Jurkat, Clone E6-1 (cell line): Measurements from ENCODE around the gene ENTR1.

Experiments used
- DNase-seq: peaks from one replicate; pipeline ENCODE4 v3.0.0-alpha.2; 2011; ENCODE audit warnings: low read depth, low spot score
- H3K4me3 ChIP-seq: 2 replicates; pipeline ENCODE4 v1.5.1; 2011; ENCODE audit warnings: mild to moderate bottlenecking, low read length, control low read depth, moderate library complexity

Gene ENTR1

GRCh38 chr9:136368190-136368589 lies 42.2 kb downstream of the ENTR1 start:
- no peak for DNase-seq
- no peak overlapping the region for H3K4me3 ChIP-seq

DNA sequence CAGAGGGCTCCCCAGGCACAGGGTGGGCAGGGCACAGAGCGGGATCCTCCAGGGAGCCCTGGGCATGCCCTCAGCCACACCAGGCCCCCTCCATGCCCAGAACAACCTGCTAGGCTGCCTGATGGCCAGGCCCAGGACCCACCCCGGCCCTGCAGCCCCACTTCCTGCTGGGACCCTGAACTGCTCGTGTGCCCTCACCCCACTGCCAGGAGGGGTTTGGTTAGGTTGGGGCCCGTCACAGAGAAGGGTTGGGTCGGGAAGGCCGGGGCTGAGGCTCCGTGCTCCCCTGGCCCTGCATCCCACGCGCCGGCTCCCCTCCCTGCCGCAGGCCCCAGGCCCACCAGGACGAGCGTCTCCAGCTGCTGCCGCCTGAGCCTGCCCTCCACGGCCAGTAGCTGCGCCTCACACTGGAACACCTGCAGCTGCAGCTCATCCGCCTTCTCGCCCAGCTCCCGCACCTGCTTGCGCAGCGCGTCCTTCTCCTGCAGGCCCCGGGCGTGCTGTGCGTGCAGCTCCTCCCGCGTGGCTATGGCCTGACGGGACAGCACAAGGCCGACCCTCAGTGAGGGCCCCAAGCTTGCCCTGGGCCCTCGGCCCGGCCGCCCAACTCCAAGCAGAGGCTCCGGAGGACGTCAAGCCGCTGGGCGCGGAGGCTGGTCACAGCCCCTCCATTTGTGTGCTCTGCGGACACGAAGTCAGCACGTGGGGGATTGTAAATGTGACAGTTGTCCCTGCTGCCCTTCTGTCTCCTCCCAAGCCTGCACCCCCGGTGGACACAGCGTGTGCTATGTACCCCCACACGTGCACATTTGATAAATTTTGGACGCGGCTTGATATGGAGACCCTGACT lies 42.9 kb downstream of the ENTR1 start:
- DNase-seq, result no peak
- H3K4me3 ChIP-seq, result no peak overlapping the region

DNA sequence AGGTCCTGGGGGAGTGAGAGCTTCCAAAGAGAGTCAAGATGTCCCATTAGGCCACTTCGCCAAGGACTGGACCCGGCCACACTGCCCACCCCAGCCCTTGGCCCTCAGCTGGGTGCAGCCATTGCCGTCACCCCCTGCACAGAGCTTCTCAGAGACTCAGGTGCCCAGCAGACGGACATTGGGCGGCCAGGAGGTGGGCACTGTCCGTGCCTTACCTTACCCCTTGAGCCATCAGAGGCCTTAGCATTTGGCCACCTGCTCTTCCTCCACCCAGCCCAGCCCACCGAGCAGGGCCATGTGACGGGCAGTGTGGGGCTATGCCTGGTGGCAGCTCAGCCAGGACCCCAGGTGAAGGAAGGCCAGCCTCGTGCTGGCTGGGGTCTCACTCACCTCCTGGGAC lies 43.6 kb downstream of the ENTR1 start:
- no peak for DNase-seq

DNA sequence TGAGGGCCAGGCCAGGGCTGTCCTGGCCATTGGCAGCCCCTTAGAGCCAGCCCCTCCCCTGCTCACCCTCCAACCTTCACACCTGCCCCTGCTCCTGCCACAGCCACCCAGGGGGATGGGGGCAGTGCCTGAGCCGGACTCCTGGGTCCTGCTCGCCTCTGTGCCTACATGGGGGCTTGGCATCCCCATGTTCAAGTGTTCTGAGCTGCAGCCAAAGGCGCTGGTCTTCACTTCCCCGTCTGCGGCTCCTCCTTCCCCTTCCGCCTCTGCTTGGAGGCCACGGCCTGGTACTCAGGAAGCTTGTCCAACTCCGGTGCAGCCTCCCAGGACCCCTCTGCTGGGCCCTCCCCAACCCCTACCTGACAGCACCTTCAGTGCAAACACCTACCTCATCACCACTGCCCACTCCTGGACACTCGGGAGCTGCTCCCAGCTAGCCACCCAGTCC lies 44.6 kb downstream of the ENTR1 start:
- H3K4me3 ChIP-seq, result no peak overlapping the region
- no peak for DNase-seq

More for the DNA sequence above, 43.6 kb downstream of the ENTR1 start:
- H3K4me3 ChIP-seq, result no peak overlapping the region

- DNase-seq, result no peak
- H3K4me3 ChIP-seq, result no peak overlapping the region
These were observed 45.3 kb downstream of the ENTR1 start for GRCh38 chr9:136364942-136365774.

DNA sequence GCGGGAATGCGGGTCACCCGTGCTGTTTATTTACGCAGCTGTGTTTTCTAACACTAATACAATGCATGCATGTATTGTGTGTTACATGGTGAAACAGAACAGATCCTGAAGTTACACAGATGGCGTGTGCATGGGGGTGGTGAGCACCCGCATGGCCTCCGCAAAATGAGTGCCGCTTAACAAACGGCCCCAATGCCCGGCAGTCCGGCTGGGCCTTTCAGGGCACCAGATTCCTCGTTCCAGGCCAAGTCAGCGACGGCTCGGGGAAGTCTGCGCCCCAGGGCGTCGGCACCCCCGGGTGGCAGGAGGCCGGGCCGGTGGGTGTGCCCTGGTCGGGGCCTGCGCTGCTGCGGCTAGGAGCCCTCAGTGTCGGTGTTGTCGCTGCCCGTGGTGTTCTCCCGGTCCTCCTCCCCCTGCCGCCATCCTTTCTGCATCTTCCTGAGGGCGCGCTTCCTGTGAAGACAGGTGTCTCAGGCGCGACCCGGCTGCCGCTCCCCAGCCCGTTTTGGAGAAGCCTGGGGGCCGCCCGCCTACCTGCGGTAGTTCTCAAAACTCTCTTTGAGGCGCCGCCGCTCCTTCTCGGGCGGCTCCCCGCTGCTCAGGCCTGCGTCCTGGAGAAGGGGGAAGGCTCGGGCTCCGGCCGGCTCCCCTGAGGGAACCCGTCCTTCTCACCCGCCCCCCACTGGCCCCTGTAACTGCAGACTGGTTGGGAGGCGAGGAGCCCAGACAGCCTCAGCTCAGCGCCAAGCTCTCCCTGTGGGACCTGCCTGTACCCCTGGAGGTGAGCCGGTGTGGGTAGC lies 46.3 kb downstream of the ENTR1 start:
- DNase-seq, result no peak
- H3K4me3 ChIP-seq, result no peak overlapping the region

GRCh38 chr9:136363106-136363948 lies 47.1 kb downstream of the ENTR1 start, which contains the start of gene DNLZ:
DNLZ (minus strand) TSS chr9:136363744; CDS start chr9:136363714, 30 bp downstream.
- peak within 1 kb of the TSS; percentile 66 for H3K4me3 ChIP-seq
- DNase-seq, result peak; percentile 88

GRCh38 chr9:136362450-136362784 lies 48.0 kb downstream of the ENTR1 start:
- no peak overlapping the region for H3K4me3 ChIP-seq
- no peak for DNase-seq

GRCh38 chr9:136361754-136362449 lies 48.5 kb downstream of the ENTR1 start:
- DNase-seq, result no peak
- H3K4me3 ChIP-seq, result no peak overlapping the region

DNA sequence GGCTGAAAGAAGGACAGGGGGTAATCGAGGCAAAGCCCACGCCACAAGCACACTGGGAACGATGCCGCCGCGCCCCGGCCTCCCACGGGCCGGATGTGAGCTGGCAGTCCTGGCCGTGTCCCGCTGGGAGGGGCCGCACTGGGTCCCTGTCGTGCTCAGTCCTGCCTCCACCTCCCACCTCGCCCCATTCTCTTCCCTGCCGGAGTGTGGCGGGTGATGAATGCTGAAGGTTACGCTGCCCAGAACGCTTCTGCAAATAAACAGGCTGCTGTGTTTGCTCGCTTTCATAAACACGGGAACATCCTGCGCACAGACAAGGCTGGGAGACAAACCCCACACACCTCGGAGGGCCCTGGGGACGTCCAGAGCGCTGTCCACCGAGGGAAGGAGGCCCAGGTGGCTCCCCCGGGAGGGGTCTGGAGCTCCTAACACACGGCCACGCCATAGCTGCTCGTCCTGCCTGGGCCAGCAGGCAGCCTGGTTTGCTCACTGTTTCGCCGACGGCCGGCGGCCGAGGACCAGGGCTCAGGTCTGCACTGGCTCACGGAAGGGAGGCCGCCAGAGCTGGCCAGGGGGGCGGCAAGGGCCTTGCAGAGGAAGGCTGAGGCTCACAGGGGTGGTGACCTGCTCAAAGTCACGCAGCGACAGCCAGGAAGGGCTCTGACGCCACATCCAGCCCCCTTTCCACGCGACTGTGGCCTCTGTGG lies 49.2 kb downstream of the ENTR1 start:
- DNase-seq, result no peak
- no peak overlapping the region for H3K4me3 ChIP-seq

DNA sequence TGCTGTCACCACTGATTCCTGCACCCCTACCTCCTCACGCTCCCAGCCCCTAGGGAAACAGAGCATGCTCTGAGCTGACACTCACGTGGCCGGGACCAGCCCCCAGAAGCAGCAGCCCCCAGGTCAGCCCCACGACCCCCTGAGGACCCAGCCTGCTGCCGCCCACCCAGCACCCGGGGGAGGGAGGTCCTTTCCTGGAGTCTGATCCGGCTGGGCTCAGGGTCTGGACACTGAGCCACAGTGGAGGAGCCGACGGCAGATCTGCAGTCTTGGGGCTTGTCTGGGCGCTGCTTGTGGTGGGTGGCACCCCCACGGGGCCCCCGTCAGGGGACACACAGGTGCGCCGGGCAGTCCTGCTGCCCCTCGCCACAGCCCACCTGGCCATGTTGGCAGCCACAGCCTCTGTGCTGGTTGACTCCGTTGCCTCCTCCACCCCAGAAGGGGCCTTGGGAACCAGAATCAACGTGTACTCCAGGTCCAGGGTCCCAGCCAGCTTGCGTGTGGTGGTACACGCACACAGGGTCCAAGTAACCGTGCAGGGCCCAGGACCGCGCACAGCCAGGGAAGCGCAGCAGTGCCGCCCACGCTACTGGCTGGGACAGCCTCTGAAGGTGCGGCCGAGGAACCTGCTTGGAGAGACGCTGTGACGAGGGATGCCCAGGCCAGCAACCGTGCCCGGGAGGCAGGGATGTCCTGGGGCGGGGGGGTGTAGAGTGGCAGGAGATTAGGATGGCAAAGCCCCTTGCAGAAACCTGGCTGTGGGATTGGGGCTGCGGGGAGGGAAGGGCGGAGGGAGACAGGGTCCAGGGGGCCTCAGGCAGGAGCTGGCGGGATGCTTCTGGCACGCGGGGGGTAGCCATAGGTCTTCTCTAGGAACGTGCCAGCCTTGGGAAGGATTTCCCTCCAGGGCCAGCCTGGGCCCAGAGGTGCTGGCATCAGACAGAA lies 50.4 kb downstream of the ENTR1 start:
- H3K4me3 ChIP-seq, result no peak overlapping the region
- no peak for DNase-seq

GRCh38 chr9:136358888-136359287 lies 51.5 kb downstream of the ENTR1 start:
- H3K4me3 ChIP-seq, result no peak overlapping the region
- DNase-seq, result no peak

DNA sequence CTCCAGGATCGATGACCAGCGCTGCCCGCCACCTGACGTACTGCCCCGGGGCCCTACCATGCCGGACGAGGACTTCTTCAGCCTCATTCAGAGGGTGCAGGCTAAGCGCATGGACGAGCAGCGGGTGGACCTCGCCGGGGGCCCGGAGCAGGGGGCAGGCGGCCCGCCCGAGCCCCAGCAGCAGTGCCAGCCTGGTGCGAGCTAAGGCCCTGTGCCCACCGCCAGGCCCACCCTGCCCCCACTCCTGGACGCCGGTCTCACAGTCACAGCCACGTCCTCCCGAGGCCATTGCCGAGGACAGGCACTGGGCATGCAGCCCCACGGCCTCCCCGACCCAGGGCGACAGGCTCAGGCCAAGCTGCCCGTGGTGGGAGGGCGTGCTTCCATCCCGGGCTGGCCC lies 52.4 kb downstream of the ENTR1 start:
- H3K4me3 ChIP-seq, result no peak overlapping the region
- DNase-seq, result no peak

- no peak for DNase-seq
These were observed 53.1 kb downstream of the ENTR1 start for GRCh38 chr9:136357202-136357725.

GRCh38 chr9:136355616-136356557 lies 54.5 kb downstream of the ENTR1 start:
- no peak overlapping the region for H3K4me3 ChIP-seq
- DNase-seq, result no peak

More at GRCh38 chr9:136357202-136357725, 53.1 kb downstream of the ENTR1 start:
- H3K4me3 ChIP-seq, result no peak overlapping the region
